Nephron (organoid): ENCODE measurements around the gene AGO3.

Source experiments
- H3K27ac Mint-ChIP-seq, 3 experiments: 2 replicates each; pipeline ENCODE4 v1.8.0; 2020; ENCODE audit warnings: mixed read lengths in 3 of 3, mild to moderate bottlenecking in 2 of 3, moderate library complexity in 1 of 3
- H3K27me3 Mint-ChIP-seq: 2 replicates; pipeline ENCODE4 v1.8.0; 2021; ENCODE audit warnings: low read depth, mild to moderate bottlenecking, moderate library complexity, mixed read lengths
- H3K36me3 Mint-ChIP-seq: 2 replicates; pipeline ENCODE4 v1.8.0; 2020; ENCODE audit warnings: low read depth, mixed read lengths
- H3K4me1 Mint-ChIP-seq: 2 replicates; pipeline ENCODE4 v1.8.0; 2020; ENCODE audit warnings: mixed read lengths
- H3K4me3 Mint-ChIP-seq, 3 experiments: 2 replicates each; pipeline ENCODE4 v1.8.0; 2020; ENCODE audit warnings: mild to moderate bottlenecking in 3 of 3, mixed read lengths in 3 of 3, moderate library complexity in 2 of 3
- H3K9me3 Mint-ChIP-seq: 2 replicates; pipeline ENCODE4 v1.8.0; 2020; ENCODE audit warnings: mixed read lengths
- CTCF ChIP-seq, 3 experiments: fragments of 200-600 bp; sonication (generic); IDR thresholded peaks; one replicate each; pipeline ENCODE4 v1.5.0; 2021; ENCODE audit warnings: antibody characterized with exemption in 3 of 3; ENCODE audit not compliant: unreplicated experiment in 3 of 3

The AGO3 gene

GRCh38 chr1:36097693-36098585 lies 167.0 kb downstream of the AGO3 start:
- no peak overlapping the region for H3K4me3 Mint-ChIP-seq
- TF ChIP-seq CTCF (IDR thresholded peaks at IDR 0.05; ENCODE audit: unreplicated experiment in 3 of 3), result no peak
- H3K9me3 Mint-ChIP-seq, result no peaks in the 10 kb centered on the region
- peaks cover 11% of the 10 kb centered on the region for H3K36me3 Mint-ChIP-seq
- H3K27ac Mint-ChIP-seq, result peak overlapping the region in 1 of 3 experiments; percentile 48
- no peaks in the 10 kb centered on the region for H3K27me3 Mint-ChIP-seq
- H3K4me1 Mint-ChIP-seq, result peaks cover 5% of the 10 kb centered on the region

DNA sequence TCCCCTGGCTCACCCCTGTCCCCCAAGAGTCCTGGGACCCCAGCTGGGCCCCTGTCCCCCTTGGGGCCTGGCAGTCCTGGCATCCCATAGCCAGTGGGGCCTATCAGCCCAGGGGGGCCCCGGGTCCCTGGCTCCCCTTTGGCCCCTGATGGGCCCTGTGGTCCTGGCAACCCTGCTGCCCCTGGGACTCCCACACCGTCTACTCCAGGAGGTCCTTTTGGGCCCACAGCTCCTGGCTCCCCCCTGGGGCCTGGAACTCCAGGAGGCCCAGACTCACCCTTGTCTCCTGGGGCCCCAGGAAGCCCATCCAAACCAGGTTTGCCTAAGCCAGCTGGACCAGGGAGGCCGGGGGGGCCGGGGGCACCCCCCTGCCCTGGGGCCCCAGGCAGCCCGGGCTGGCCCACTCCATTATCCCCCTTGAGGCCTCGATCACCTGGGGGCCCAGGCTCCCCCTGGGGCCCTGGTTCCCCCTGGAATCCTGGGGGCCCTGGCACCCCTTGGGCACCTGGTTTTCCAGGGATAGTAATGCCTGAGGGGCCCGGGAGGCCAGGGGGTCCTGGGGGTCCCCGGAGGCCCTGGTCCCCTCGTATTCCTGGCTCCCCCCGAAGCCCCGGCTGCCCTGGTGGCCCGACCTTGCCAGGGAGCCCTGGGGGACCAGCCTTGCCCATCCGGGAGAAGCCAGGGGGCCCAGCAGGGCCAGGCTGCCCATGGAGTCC lies 167.9 kb downstream of the AGO3 start:
- Mint-ChIP-seq H3K4me3 (no peak overlapping the region), H3K27me3 (no peaks in the 10 kb centered on the region), H3K27ac (no peak overlapping the region), H3K4me1 (peaks cover 5% of the 10 kb centered on the region), H3K36me3 (peaks cover 5% of the 10 kb centered on the region), H3K9me3 (no peaks in the 10 kb centered on the region)
- no peak for TF ChIP-seq CTCF (IDR thresholded peaks at IDR 0.05; ENCODE audit: unreplicated experiment in 3 of 3)

GRCh38 chr1:36099681-36100341 lies 168.9 kb downstream of the AGO3 start:
- peak overlapping the region in 2 of 3 experiments; percentile 33 to 44 for H3K27ac Mint-ChIP-seq
- H3K36me3 Mint-ChIP-seq, result no peaks in the 10 kb centered on the region
- TF ChIP-seq CTCF (IDR thresholded peaks at IDR 0.05; ENCODE audit: unreplicated experiment in 3 of 3), result peak; percentile 77 to 91 (median 91)
- peaks cover 5% of the 10 kb centered on the region for H3K4me1 Mint-ChIP-seq
- no peaks in the 10 kb centered on the region for H3K9me3 Mint-ChIP-seq
- H3K27me3 Mint-ChIP-seq, result no peaks in the 10 kb centered on the region
- H3K4me3 Mint-ChIP-seq, result no peak overlapping the region

DNA sequence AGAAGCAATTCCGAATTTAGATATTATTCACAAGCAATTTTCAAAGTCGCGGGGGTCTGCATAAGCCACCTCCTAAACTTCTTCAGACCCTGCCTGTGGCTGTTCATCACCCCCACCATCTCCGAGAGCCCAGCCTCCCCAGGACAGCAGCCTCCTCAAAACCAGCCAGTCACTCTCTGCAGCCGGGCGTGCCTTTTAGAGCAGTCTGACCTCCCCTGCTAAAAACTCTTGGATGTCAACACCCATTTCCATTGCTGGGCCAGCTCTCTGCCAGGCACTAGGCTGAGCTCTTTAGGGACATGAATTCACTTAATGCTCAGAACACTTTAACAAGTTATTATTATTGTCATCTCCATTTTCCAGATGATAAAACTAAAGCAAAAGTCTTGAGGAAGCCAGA lies 169.5 kb downstream of the AGO3 start:
- Mint-ChIP-seq H3K9me3 (no peaks in the 10 kb centered on the region), H3K36me3 (no peaks in the 10 kb centered on the region), H3K27ac (peak overlapping the region in 1 of 3 experiments; percentile 33), H3K4me3 (no peak overlapping the region), H3K4me1 (peaks cover 5% of the 10 kb centered on the region), H3K27me3 (no peaks in the 10 kb centered on the region)
- TF ChIP-seq CTCF (IDR thresholded peaks at IDR 0.05; ENCODE audit: unreplicated experiment in 3 of 3), result no peak

DNA sequence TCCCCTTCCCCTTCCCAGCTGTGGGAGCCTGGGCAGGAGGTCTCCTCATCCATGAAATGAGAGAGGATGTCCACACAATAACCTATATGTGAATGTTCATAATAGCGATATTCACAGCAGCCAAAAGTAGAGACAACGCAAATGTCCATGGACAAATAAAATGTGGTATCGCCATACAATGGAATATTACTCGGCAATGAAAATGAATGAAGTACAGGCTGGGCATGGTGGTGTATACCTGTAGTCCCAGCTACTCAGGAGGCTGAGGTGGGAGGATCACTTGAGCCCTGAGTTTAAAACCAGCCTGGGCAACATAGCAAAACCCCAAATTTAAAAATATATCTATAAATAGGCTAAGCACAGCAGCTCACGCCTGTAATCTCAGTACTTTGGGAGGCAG lies 170.6 kb downstream of the AGO3 start:
- Mint-ChIP-seq H3K27ac (peak overlapping the region in 1 of 3 experiments; percentile 29), H3K27me3 (no peaks in the 10 kb centered on the region), H3K4me1 (peaks cover 1% of the 10 kb centered on the region), H3K36me3 (no peaks in the 10 kb centered on the region), H3K9me3 (no peaks in the 10 kb centered on the region), H3K4me3 (no peak overlapping the region)
- no peak for TF ChIP-seq CTCF (IDR thresholded peaks at IDR 0.05; ENCODE audit: unreplicated experiment in 3 of 3)
